ENCODE results near the gene CCDC13.
A peak's percentile ranks its signal among the peaks of the same experiment; 100 is the strongest.

The CCDC13 gene

GRCh38 chr3:42749753-42750231 is 23.3 kb downstream of the CCDC13 start:
- TF ChIP-seq, protein P1, sequence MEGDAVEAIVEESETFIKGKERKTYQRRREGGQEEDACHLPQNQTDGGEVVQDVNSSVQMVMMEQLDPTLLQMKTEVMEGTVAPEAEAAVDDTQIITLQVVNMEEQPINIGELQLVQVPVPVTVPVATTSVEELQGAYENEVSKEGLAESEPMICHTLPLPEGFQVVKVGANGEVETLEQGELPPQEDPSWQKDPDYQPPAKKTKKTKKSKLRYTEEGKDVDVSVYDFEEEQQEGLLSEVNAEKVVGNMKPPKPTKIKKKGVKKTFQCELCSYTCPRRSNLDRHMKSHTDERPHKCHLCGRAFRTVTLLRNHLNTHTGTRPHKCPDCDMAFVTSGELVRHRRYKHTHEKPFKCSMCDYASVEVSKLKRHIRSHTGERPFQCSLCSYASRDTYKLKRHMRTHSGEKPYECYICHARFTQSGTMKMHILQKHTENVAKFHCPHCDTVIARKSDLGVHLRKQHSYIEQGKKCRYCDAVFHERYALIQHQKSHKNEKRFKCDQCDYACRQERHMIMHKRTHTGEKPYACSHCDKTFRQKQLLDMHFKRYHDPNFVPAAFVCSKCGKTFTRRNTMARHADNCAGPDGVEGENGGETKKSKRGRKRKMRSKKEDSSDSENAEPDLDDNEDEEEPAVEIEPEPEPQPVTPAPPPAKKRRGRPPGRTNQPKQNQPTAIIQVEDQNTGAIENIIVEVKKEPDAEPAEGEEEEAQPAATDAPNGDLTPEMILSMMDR (IDR thresholded peaks at IDR 0.05; ENCODE audit: low read depth, low read length) = peak; percentile 41
- DNase-seq (ENCODE audit: low read depth in 2 of 2) = peak; percentile 15 to 17
- no peak overlapping the region for H3K4me3 ChIP-seq (replicated peaks in 1 of 2; ENCODE audit: low read depth in 2 of 2, low read length in 2 of 2)

GRCh38 chr3:42749025-42749752 is 23.9 kb downstream of the CCDC13 start:
- DNase-seq (ENCODE audit: low read depth in 2 of 2) = no peak
- H3K4me3 ChIP-seq (replicated peaks in 1 of 2; ENCODE audit: low read depth in 2 of 2, low read length in 2 of 2) = no peak overlapping the region
- TF ChIP-seq, protein P1 (IDR thresholded peaks at IDR 0.05; ENCODE audit: low read depth, low read length) = no peak

DNA sequence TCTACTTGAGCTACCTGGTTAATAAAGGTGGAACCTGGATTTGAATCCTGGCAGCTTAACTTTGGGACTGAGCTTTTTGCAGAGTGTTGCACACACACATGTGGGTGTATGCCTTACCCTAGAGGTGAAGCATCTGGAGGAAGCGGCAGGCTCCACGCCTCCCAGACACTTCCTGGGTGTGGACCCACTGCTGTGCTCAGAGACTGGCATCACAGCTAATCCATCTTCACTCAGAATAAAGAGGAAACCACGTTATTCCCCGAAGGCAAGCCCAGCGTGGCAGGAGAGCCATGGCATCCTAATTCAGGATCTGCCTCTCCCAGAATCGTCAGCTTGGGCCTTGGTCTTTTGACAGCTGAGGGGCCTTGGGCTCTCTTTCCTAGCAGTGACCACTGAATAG is 25.5 kb downstream of the CCDC13 start:
- no peak for DNase-seq (ENCODE audit: low read depth in 2 of 2)
- no peak overlapping the region for H3K4me3 ChIP-seq (replicated peaks in 1 of 2; ENCODE audit: low read depth in 2 of 2, low read length in 2 of 2)
- TF ChIP-seq, protein P1 (IDR thresholded peaks at IDR 0.05; ENCODE audit: low read depth, low read length) = no peak

- H3K4me3 ChIP-seq (replicated peaks in 1 of 2; ENCODE audit: low read depth in 2 of 2, low read length in 2 of 2) = no peak overlapping the region
- peak in 1 of 2 donors; percentile 11 for DNase-seq (ENCODE audit: low read depth in 2 of 2)
- TF ChIP-seq, protein P1 (IDR thresholded peaks at IDR 0.05; ENCODE audit: low read depth, low read length) = no peak
Measured at GRCh38 chr3:42746455-42747450, 26.3 kb downstream of the CCDC13 start.

DNA sequence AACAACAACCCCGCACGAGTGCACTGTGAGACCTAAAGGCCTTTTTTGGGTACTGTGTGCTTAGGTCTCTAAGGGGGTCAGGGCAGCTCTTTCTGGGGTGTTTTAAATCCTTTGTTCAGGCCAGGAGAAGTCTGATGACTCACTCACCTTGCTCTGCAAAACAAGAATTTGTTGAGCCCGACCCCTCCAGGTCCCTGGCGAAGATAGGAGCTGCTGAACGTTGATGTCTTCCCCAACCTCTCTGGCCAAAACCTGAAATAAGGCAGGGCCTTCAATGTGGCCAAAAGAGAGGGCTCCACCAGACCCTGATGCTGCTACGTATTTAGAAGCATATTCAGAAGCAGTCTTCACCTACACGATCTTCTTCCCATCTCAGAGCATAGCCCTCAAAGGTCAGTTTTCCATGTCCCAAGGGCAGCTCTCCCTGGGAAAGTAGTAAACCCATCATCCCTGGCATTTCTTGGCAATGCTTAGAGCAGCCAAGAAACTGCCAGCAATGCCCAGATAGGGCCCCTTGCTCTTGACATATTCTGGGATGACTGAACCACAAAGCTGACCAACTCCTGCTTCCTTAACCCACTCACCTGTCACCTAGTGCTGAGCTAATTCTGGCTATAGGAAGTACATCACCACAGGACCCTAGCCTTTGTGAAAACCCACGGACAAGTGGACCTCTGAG is 27.1 kb downstream of the CCDC13 start:
- H3K4me3 ChIP-seq (replicated peaks in 1 of 2; ENCODE audit: low read depth in 2 of 2, low read length in 2 of 2) = no peak overlapping the region
- no peak for DNase-seq (ENCODE audit: low read depth in 2 of 2)
- TF ChIP-seq, protein P1 (IDR thresholded peaks at IDR 0.05; ENCODE audit: low read depth, low read length) = no peak

- TF ChIP-seq, protein P1 (IDR thresholded peaks at IDR 0.05; ENCODE audit: low read depth, low read length) = no peak
- no peak overlapping the region for H3K4me3 ChIP-seq (replicated peaks in 1 of 2; ENCODE audit: low read depth in 2 of 2, low read length in 2 of 2)
- no peak for DNase-seq (ENCODE audit: low read depth in 2 of 2)
Measured at GRCh38 chr3:42745291-42745745, 27.7 kb downstream of the CCDC13 start.
